Neural cell (in vitro differentiated cells): ENCODE results near the gene ZNF385D.

Experiments used
- EP300 ChIP-seq: fragments of 450-650 bp; conservative IDR thresholded peaks from 2 replicates; pipeline ENCODE4 v1.6.1; 2014; ENCODE audit warnings: antibody characterized with exemption, mild to moderate bottlenecking, moderate library complexity; ENCODE audit not compliant: poor library complexity, severe bottlenecking
- EZH2 ChIP-seq: fragments of 200-600, 300-800 bp; shearing (Covaris generic), sonication (generic); IDR thresholded peaks from 2 replicates; pipeline ENCODE4 v1.6.1; 2014; ENCODE audit warnings: antibody characterized with exemption, low read length, borderline replicate concordance, mild to moderate bottlenecking; ENCODE audit not compliant: insufficient read depth, poor library complexity, severe bottlenecking
- POLR2AphosphoS5 ChIP-seq: IDR thresholded peaks from 2 replicates; pipeline ENCODE4 v1.6.1; 2012
- TF ChIP-seq, protein P1 (sequence below): fragments of 450-650 bp; IDR thresholded peaks from 2 replicates; pipeline ENCODE4 v1.5.1; 2014; ENCODE audit warnings: antibody characterized with exemption, mild to moderate bottlenecking, moderate library complexity; ENCODE audit not compliant: poor library complexity, severe bottlenecking

DNA sequence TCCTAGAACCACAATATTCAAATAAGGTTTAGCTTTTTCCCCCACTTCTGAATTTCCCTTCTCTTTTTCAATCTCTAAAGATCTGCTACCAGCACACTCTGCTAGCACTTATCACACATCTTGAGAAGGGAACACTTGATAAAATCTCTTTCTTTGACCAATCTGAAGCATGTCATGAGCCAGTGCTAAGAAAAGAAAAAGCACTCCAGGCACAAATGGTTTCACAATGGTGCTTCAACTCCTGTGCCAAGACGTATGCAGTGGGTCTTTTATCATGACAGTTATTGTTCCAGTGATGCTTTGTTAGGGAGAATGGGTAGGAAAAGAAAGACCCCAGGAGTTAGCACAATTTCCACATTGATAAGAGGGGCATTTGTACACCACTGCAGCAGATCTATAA is 248.4 kb downstream of the ZNF385D start:
- TF ChIP-seq, protein P1, sequence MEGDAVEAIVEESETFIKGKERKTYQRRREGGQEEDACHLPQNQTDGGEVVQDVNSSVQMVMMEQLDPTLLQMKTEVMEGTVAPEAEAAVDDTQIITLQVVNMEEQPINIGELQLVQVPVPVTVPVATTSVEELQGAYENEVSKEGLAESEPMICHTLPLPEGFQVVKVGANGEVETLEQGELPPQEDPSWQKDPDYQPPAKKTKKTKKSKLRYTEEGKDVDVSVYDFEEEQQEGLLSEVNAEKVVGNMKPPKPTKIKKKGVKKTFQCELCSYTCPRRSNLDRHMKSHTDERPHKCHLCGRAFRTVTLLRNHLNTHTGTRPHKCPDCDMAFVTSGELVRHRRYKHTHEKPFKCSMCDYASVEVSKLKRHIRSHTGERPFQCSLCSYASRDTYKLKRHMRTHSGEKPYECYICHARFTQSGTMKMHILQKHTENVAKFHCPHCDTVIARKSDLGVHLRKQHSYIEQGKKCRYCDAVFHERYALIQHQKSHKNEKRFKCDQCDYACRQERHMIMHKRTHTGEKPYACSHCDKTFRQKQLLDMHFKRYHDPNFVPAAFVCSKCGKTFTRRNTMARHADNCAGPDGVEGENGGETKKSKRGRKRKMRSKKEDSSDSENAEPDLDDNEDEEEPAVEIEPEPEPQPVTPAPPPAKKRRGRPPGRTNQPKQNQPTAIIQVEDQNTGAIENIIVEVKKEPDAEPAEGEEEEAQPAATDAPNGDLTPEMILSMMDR = no peak
- TF ChIP-seq POLR2AphosphoS5 (no peak), EZH2 (no peak), EP300 (no peak)
